HG03060 (cell line): ENCODE measurements around the gene KIF6.

Experiments used
- ATAC-seq: cut with Tn5 transposase; IDR thresholded peaks from one replicate; pipeline ENCODE4 v1.9.1; 2021; ENCODE audit warnings: low read depth, moderate number of reproducible peaks; ENCODE audit not compliant: unreplicated experiment

The KIF6 gene

GRCh38 chr6:39335780-39336545 is 389.2 kb downstream of the KIF6 start:
- ATAC-seq = no peak

DNA sequence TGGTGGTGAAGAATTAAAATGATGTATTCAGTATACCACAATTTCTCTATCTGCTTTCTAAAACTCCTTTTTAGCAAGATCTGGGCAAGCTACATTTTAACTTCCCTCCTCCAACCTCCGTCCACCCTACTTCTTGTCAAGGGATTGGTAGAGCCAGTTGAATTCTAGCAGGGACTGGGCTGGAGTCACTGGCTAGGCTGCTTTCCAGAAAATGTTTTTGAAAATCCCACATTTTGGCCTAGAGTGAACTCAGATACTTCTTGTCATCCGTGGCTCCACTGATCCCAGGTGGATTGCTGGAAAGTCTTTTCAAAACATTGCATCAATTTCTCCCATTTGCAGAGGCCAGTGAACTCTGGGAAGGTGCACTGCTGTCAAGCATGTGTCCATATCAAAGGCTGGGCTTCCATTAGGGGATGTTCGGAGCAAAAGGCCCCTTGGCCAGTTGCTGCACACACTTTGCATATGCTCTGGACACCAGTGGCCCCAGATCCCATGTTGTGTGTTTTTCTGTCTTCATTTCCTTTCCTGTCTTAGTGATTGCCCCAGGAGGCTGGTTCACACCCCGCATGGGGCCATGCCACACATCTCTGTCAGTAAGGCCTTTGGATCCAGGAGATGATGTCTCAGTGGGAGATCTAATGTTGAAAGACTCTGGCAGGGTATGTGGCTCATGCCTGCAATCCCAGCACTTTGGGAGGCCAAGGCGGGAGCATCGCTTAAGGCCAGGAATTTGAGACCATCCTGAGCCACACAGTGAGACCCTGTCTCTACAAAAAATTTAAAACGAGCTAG is 391.4 kb downstream of the KIF6 start:
- no peak for ATAC-seq

- ATAC-seq = no peak
Observed at GRCh38 chr6:39330476-39330875, 394.7 kb downstream of the KIF6 start.

DNA sequence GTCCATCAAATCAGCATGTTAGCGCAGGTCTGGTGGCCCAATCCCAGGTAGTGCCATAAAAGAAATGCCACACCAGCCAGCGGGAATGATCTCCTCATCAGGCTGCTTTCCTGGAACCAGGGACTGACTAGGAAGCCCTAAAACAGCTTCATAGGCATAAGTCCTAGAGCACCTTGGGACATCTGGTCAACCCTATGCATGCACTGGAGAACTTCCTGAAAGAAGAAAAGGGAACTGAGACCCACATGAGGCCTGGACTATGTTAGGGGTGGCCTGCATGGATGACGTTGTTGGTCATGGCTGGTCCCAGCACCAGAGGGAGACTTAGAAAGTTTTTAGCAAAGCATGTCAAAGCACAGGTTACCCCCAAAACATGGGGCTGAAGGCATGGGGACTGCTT is 395.2 kb downstream of the KIF6 start:
- ATAC-seq = no peak

DNA sequence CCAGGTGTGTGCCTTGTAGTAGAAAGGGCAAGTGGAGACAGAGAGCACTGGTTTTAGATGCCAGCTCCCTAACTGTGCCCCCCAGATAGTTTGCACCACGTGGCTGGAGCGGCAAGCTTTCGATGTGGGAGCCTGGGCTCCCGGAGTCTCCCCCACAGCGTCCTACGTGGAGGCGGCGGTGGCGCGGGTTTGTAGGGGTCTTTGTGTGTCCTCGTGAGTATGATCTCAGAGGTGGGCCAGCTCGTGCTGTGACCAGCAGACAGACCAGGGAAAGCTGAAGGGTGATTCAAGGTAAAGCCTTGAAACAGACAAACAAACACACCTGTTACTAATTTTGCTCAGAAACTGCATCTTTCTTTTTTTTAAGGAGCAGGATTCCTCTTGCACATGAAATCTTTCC is 397.1 kb downstream of the KIF6 start:
- no peak for ATAC-seq

DNA sequence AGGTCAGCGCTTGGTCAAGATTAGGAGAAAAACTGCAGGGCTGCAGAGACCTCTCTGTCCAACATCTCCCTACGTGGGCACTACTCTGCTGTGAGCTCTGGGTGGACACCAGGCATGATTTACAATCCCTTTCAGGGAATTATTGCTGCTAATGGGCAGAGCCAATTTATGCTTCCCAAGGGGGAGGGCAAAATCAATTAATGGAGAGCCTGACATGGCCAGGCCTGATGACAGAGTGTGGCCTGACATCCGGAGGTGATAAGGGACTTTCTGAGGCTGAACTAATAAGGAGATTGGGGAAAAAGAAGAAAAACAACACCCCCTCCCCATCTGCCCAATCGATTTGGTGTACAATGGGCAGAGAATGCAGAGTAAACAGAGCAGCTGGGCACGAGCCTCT is 397.7 kb downstream of the KIF6 start:
- no peak for ATAC-seq

DNA sequence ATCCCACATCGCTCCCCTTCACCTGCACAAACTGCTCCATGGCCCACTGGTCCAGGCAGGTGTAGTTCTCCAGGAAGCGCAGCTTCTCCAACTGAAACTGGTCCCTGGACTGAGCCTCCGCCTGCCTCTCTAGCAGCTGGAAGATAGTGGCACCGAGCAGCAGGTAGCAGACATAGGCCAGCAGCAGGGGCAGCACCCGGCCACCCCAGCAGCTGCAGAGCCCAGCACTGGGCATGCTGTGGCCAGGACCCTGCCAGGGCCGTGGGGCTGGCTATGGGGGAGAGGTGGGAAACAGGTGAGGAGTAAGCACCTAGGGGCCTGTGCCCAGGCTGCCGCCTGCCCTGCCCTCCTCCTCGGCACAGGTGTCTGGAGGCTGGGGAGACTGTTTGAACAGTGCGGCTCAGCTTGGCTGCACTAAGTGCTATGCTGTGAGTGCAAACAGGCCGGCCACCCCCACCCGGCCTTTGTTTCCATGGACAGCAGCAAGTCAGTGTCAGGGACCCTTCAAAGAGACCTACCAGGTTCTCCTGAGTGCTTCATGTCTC is 402.8 kb downstream of the KIF6 start, which contains the start of gene KCNK16:
KCNK16 (minus strand) TSS at position 397 of the 545 bp plus-strand sequence; CDS start at position 235, 162 bp downstream.
- ATAC-seq = no peak

GRCh38 chr6:39321761-39322160 is 403.4 kb downstream of the KIF6 start:
- no peak for ATAC-seq

GRCh38 chr6:39320363-39320984 is 404.7 kb downstream of the KIF6 start:
- ATAC-seq = no peak

GRCh38 chr6:39319621-39320362 is 405.4 kb downstream of the KIF6 start:
- no peak for ATAC-seq

DNA sequence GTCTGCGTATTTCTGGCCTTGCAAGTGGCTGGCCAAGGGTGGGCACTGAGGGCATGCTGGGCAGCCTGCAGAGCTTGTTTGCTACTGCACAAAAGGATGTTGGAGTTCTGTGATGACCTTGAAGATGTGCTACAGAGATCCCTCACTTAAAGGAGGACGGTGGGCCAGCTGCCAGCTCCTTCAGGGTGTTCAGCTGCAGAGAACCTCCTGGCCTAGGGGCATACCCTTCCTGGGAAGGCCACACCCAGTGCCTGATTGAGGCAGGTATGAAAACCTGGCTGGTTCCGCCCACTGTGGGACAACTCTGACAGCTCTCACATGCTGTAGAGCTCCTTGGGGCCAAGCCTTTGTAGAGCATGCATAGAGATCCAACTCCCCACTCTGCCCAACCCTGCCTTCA is 408.0 kb downstream of the KIF6 start:
- no peak for ATAC-seq

DNA sequence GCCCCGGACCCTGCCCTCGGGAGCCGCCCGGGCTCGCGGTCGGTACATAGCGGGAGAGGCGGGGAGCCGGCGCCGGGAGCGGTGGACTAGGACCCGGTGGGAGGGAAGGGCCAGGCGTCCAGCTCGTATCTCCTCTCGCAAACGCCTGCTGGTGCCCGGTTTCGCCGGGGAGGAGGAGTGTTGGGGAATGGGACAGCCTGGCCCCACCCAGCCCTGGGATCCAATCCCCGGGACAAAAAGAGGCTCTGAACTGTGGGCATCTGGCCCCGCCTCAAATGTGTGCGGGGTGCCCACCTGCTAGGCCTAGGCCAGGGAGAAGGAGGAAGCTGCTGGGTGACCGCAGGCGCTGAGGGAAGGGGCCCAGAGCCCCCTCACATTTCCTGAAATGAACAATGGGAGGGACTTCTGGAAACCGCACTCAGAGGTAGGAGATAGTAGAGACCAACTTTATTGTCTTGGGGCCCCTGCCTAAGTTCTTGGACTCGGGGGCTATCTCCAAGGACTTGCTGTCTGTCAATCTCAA is 410.9 kb downstream of the KIF6 start, which contains the start of gene KCNK17:
KCNK17 (minus strand) TSS at position 147 of the 523 bp plus-strand sequence; CDS start at position 48, 99 bp downstream.
- ATAC-seq = no peak

DNA sequence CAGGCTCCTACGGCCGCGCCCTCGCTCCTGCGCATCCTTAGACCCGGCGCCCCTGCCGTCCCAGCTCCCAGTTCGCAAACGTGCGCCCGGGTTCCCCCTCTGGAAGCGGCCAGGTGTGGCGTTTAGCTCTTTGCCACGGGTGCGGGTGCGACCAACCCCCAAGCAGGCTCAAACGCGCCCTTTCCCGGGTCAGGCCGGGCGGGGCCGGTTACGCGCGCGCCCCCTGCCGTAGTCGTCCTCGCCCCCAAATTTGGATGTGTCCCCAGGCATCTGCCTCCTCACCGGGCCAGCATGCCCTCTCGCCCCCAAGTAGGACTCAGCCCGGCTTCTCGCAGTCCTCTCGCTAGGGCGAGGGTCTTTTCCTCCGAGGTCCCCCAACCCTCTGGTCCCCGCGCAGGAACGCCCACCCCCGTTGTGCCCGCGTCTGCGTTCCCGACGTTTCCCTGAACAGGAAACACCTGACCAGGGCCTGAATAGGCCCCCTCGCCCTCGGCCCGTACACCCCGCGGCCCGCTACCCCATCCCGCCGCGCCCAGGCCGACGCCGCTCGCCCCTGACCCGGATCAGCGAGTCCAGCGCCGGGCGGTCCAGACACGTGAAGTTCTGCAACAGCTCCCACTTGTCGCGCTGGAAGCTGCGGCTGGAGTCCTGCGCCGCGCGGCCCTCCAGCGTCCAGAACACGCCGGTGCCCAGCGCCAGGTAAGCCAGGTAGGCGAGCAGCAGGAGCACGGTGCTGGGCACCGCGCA is 411.5 kb downstream of the KIF6 start:
- ATAC-seq = no peak

- no peak for ATAC-seq
Observed at GRCh38 chr6:39312912-39313525, 412.2 kb downstream of the KIF6 start.

GRCh38 chr6:39310542-39310941 is 414.7 kb downstream of the KIF6 start:
- no peak for ATAC-seq

DNA sequence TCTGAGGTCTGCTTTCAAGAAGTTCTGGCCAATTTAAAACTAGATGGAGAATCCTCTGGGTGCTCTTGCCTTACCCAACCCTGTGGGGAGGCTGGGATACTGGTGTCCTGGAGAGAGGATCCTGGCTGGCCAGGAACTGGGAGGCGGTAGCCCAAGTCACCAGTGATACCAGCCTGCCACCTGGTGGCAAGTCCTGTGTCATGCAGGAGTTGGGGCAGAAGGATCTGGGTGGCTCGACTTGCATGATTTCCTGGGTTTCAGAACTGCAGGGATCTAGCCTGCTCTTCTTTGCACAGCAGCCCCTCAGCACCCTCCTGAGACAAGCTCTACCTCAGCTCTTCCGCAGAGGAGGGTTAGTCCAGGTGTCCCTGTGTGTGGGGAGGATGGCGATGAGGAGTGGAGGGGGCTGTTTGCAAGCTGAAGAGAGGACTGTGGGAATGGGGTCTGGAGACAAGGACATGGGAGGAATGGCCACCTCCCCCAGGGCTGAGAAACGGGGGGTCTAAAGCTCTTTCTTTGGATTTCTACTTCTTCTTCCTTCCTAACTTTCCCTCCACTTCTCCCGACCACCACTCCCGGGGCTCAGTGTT is 415.2 kb downstream of the KIF6 start:
- no peak for ATAC-seq

DNA sequence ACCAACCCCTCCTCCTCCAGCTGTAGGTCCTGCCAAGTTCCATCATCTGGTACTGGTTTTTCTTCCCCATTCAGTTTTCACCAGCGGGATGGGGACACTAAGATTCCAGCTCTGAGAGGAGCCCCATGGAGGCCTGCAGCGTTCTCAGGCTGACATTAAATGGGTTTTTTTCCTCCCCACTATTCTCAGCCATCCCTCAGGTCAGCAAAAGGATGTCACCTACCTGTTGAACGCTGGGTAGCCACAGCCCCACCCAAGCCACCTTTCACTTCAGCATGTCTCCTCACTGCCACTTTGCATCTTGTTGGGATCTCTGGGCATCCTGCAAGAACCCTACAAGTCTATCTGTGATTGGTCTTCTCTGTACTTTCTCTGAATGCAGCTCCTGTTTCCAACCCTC is 417.7 kb downstream of the KIF6 start:
- no peak for ATAC-seq

- ATAC-seq = no peak
Observed at GRCh38 chr6:39304951-39305350, 420.3 kb downstream of the KIF6 start.
